Testis (tissue), 2 donors: ENCODE data around the gene ZNF541.

Experiments
- CTCF ChIP-seq, 3 experiments: fragments of 450-650 bp in 2 of 3; fragments of 200-600 bp in 1 of 3; sonication (generic) in 1 of 3; IDR thresholded peaks; one replicate each; pipeline ENCODE4 v1.5.1; 2016 to 2019; ENCODE audit warnings: antibody characterized with exemption in 3 of 3, mild to moderate bottlenecking in 2 of 3, moderate library complexity in 1 of 3
- POLR2A ChIP-seq: fragments of 450-650 bp; IDR thresholded peaks from one replicate; pipeline ENCODE4 v1.6.1; 2017; ENCODE audit warnings: antibody characterized with exemption, mild to moderate bottlenecking, moderate library complexity

GRCh38 chr19:47534628-47535027, 38.3 kb downstream of the ZNF541 start:
- no peak for TF ChIP-seq CTCF (IDR thresholded peaks at IDR 0.05)
- no peak for TF ChIP-seq POLR2A
